Myocyte (in vitro differentiated cells): ENCODE data around the gene JARID2. TPM values are rescaled to one million over a fixed set of nuclear protein-coding genes. Genes with fewer than 3 reads are reported as not detected.
A peak's percentile ranks its signal among the peaks of the same experiment; 100 is the strongest.

Experiments
- DNase-seq: peaks from one replicate; pipeline ENCODE4 v3.0.0-alpha.2; 2012; ENCODE audit warnings: low read depth
- polyA plus RNA-seq: library from polyadenylated mRNA; unstranded; fragments of >200 nt; gene quantifications from one replicate; pipeline ENCODE4 v1.2.1, GENCODE V29; 2012; ENCODE audit warnings: missing spikeins
- total RNA-seq: library from RNA; depleted of rRNA; stranded (reverse); fragments of >200 nt; gene quantifications from 2 replicates; pipeline ENCODE4 v1.2.3, GENCODE V29; 2014

The JARID2 gene
- total RNA-seq, result 8.6 and 10.1 TPM in 2 replicates
- 2.4 TPM for polyA plus RNA-seq

DNA sequence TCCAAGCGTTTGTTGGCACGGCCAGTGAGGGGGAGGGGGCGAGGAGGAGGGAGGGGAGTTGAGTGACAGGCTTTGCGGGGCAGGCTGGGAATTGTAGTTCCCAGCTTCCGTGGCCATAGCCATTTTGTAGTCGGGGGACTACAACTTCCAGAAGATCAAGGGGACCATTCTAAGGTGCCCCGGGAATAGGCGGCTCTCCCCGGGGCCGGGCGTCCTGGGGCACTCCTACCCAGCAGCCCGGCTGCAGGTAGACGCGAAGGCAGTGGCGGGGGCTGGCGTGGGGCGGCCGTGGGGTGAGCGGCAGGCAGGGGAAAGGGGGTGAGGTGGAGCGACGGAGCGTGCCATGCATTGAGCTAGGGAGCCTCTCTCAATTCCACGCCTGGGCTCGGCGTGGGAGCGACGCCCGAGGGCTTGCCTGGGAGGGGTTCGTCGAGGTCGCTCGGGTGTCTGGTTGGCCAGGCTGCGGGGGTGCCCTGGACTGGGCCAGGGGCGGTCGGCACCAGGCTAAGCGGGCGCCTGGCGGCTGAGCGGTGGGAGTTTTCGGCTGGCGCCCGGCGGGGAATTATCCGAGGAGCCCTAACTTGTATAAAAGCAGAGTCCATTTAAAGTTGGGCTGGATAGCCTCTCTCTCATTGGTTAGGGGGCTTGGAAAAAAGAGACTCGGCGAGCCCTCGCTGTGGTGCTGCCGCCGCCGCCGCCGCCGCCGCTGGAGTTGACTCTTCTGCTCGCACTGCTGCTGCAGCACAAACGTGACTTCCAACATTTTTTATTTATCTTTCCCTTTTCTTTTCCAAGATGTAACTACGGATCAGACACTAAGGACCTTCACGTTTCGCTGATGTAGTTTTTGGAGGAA, at the start of gene JARID2:
Gene JARID2, plus strand, starts transcription at position 709 of the 856 bp plus-strand sequence. CDS start 471 bp downstream, outside the sequence.
- DNase-seq, result peak; percentile 99

DNA sequence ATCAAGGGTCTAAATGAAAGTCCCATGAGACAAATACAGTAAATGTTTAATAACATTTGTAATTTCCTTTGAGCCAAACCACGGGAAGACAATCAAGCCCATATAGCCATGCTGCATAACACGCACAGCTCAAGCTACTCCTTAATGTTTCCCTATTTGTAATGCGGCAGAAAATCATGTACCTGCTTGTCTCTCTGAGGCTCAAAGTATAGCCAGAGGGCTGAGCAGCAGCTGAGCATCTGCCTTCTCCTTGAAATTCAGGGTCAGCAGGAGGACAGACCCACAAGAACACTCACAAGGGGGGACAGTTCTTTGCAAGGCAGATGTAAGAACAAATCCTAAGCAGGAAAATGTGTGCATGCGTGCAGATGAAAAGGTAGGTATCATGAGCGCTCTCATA, 45.8 kb upstream of the JARID2 start:
- DNase-seq, result no peak

DNA sequence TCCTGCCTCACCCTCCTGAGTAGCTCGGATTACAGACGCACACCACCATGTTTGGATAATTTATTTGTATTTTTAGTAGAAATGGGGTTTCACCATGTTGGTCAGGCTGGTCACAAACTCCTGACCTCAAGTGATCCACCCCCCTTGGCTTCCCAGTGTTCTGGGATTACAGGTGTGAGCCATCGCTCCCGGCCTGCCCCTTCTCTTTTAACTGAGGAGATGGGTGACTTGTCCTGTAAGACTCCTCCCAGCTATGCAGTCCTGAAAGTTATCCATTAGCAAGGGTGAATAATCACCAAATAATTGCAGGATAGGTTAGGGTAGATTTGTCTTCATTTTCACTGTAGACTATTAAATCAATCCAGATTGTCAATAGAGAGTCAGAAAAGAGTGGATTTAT, 40.5 kb upstream of the JARID2 start:
- DNase-seq, result no peak

DNA sequence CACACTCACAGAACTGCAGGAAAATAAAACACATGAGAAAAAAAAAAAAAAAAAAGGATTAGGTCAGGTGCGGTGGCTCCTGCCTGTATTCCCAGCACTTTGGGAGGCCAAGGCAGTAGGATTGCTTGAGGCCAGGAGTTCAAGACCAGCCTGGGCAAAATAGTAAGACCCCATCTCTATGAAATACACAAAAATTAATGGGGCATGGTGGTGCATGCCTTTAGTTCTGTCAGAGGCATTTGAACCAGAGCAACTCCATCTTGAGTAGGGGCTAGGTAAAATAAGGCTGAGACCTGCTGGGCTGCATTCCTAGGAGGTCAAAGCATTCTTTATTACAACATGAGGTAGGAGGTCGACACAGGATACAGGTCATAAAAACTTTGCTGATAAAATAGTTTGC, 39.0 kb upstream of the JARID2 start:
- no peak for DNase-seq

DNA sequence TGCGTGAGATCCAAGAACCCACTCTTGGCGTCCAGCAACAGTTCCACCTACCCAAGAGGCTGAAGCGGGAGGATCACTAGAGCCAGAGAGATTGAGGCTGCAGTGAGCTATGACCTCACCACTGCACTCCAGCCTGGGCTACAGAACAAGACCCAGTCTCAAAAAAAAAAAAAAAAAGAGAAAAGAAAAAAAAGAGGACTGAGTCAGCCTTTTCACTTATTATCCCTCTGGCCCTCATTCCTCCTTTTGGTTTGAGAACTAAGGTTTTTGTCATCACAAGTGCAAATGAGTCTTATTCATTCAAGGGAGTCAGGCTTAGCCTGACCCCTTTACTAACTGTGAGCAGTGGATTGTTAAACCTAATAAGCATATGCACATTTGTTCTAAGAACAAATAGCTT, 37.9 kb upstream of the JARID2 start:
- no peak for DNase-seq

DNA sequence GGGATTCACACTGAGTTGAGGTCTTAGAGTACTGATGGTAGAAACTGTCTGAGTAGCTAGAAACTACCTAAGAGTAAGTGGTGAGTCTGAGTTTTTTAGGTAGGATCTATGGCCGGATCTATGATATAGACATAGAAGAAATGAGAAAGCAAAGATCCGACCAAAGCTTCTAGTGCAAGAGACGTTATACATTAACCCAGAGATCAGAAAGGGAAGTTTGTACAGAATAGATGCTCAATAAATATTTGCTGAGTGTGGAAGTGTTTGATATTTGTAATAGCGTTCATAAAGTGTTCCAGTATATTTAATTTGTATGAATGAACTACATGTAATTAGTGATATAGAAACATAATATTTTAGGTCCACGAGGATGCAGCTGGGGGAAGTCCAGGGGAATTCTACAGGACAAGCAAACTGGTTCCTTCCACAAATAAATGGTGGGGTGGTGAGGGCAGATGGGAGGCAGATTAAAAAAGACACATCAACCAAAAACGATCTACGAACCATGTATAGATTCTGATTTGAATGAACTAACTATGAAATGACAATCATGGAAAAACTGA, 31.9 kb upstream of the JARID2 start:
- no peak for DNase-seq

GRCh38 chr6:15218401-15218800, 27.5 kb upstream of the JARID2 start:
- DNase-seq, result no peak

DNA sequence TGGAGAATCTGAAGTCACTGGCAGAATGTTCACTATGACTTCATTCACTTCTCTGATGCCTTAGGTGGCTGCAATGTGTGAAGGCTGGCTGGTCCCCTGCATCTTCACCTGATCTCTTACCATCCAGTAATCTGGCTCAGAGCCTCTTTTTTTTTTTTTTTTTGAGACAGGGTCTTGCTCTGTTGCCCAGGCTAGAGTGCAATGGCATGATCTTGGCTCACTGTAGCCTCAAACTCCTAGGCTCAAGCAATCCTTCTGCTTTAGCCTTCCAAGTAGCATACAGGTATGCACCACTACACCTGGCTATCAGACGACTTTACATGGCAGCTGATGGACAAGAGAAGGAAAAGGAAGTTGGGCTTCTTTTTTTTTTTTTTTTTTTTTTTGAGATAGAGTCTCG, 25.8 kb upstream of the JARID2 start:
- no peak for DNase-seq

DNA sequence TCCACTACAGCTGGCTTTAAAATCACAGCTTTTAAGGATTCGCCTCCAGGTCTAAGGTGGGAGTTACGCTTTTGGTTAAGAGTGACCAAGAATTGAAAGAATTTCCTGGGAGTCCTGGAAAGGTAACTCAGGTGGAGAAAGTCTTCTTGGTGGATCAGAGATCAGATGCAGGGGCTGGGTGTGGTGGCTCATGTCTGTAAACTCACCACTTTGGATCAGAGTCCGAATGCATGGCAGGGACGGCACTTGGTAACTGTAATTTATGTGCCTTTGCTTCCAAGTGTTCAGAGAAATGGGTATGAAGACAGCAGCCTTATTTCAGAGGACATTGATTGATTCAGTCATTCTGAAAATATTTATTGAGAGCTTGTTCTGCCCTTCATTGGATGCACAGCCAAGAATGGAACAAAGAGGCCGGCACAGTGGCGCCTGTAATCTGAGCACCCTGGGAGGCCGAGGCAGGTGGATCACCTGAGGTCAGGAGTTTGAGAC, 18.0 kb upstream of the JARID2 start:
- no peak for DNase-seq

GRCh38 chr6:15230827-15231226, 15.0 kb upstream of the JARID2 start:
- DNase-seq, result no peak

GRCh38 chr6:15232836-15233510, 12.9 kb upstream of the JARID2 start:
- DNase-seq, result no peak

DNA sequence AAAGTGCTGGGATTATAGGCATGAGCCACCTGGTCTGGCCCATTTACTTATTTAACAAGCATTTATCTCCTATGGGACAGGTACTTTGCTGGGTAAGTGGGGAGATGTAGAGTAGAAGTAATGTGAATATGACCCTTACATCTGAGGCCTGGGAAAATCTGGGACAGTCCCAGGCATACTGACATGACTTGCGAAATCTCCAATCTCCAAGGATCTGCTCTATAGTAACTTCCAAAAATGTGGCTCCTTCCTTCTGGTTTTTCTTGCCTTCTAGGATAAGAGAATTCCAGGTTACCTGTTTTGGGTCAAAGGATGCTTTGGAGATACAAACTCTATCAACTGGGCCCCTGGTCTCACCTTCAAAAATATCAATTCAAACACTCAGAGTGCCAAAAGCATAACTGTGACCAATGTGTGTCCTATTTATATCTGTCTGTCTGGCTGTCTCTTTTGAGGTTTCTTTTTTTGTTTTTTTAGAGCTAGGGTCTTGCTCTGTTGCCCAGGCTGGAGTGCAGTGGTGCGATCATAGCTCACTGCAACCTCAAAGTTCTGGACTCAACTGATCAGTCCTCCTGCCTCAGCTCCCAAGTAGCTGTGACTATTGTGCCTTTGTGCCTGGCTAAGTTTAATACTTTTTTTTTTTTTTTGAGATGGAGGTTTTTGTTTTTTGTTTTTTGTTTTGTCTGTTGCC, 11.7 kb upstream of the JARID2 start:
- DNase-seq, result no peak

DNA sequence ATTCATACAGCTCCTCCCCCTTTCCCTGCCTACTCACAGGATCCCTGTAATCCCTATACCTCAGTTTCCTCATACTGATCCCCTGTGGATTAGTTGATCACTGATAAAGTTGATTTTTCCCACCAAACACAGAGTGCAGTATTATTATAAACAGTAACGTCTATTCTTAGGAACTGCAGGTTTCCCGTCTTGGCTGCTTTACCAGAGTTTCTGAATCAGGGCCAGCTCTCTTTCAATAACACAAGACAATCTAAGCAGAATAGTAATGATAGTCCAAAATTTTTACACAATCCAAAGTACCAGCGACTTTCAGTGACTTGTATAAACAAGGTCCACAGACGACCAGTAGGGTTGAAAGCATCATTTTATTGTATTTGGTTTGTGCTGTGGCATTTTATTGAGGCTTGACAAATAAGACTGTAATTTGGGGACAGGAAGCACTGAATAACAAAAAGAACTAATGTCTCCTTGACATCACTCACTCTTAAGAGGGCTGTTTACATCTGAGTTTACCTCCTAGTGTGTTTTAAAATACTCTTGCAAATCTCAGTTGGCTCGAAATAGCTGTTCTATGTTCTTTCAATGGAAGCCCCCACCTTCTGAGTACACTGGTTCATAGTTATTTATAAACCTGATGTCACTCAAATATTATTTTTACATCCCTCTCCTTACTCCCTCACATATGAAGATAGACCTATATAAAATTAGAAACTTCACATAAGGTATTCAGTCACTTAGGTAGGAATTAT, 6.1 kb upstream of the JARID2 start:
- no peak for DNase-seq

DNA sequence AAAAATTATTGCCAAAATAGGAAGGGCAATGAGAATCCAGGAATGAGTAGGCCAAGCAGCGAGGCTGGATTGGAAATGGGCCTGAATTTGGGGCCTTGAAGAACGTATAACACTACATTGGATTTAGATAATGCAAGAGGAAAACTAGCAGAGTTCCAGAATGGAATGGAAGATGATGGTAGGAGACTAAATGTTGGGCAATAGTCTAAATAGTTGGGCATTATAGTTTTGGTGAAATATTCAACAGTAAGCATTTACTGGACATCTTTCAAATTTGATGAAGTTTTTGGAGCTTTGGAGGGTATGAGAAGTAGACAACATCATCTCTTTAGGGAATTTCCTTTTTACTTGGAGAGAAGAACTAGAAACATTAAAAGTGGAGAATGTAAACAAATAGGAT, 3.4 kb upstream of the JARID2 start:
- DNase-seq, result no peak

DNA sequence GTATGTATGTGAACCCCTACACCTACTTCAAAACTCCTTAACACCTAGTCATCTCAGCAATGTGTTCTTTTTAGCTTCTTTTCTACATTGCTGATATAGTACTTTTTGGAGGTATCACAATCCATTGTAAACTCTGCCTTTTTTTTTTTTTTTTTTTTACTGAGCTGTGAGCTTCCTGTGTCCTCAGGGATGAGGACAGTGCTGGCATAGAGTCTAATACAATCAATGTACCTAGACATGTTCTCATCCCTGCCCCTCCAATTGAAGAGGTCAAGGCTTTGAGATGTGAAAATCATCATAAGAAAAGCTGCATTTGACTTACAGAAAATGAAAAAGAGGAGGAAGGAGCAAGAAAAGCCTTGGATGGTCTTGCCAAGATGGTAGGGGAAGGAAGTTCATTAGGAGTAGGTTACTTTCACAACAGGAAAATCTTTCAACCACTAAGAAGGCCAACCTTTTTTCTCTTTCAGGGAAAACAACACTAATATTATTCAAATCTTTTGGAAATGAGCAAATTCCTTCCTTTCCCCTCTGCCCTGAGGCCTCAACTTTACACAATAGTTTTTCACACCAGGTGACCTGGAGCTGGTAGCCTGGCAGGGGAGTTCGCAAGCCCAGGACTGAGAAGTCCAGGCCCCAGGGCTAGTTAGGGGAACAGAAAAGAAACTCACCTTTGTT, 2.8 kb upstream of the JARID2 start:
- DNase-seq, result no peak

DNA sequence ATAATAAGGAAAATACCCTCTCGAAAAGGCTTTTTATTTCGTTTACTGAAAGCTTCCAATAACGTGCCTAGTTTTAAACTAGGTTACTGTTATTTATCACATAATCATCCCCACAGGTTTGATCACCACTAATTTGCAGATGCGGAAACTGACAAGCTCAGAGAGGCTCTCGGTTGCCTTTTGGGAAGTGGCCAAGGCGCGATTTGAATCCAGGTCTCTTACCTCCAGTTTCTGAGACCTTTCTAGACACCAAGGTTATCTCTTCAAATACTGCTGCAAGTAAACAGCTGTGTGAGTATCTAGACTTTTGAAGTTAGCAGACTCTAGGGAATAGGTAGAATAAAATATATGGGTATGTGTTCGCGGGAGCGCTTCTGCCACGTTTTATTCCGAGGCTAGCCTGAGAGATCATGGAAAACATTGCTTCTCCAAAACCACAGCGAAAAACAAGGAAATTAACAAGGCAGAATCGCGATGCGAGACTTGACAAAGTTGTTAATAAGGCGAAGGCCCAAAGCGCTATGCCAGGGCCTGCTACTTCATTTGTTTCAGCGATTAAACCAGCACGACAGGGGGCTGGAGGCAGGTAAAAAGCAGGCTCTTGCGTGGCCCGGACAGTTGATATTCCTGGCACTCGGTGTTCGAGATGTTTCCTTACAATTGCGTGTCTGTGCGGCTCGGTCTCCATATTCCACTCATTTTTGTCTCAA, 1.8 kb upstream of the JARID2 start:
- no peak for DNase-seq

- DNase-seq, result peak; percentile 91
These were observed 1.1 kb upstream of the JARID2 start for GRCh38 chr6:15244620-15245360.

GRCh38 chr6:15246217-15246665, 372 bp downstream of the JARID2 start:
- DNase-seq, result no peak
